ENCODE measurements around the gene SP7. TPM values are rescaled to one million over a fixed set of nuclear protein-coding genes. Genes with fewer than 3 reads are reported as not detected.

Gene SP7
- total RNA-seq, 4 donors from 2014 or later, result not detected

GRCh38 chr12:53295891-53296219, 40.3 kb downstream of the SP7 start:
- Histone ChIP-seq H3K27me3 (no peaks in the 10 kb centered on the region), H3K4me1 (peaks cover 0 to 37% (median 17%) of the 10 kb centered on the region in 4 donors), H3K9me3 (no peaks in the 10 kb centered on the region), H3K27ac (peak overlapping the region; percentile 83 to 88 (median 87)), H3K36me3 (peaks cover 0 to 10% (median 0%) of the 10 kb centered on the region in 3 donors), H3K4me3 (peak overlapping the region; percentile 72 to 95 (median 86))
- no peak for DNase-seq
- TF ChIP-seq POLR2A (IDR thresholded peaks at IDR 0.05) (no peak), CTCF (IDR thresholded peaks at IDR 0.05) (no peak)

GRCh38 chr12:53295070-53295890, 40.9 kb downstream of the SP7 start, which contains the start of gene PFDN5:
PFDN5 (plus strand) TSS chr12:53295542; CDS start chr12:53295568, 26 bp downstream.
- H3K4me1 ChIP-seq, result peaks cover 0 to 32% (median 11%) of the 10 kb centered on the region in 4 donors
- peaks cover 0 to 10% (median 0%) of the 10 kb centered on the region in 3 donors for H3K36me3 ChIP-seq
- peak; percentile 86 to 95 (median 87) for DNase-seq
- H3K27me3 ChIP-seq, result no peaks in the 10 kb centered on the region
- H3K9me3 ChIP-seq, result no peaks in the 10 kb centered on the region
- H3K27ac ChIP-seq, result peak within 1 kb of the TSS; percentile 83 to 88 (median 87)
- peak within 1 kb of the TSS; percentile 72 to 95 (median 86) for H3K4me3 ChIP-seq
- TF ChIP-seq CTCF (IDR thresholded peaks at IDR 0.05) (peak in 4 of 6 experiments; percentile 10 to 49 (median 36)), POLR2A (IDR thresholded peaks at IDR 0.05) (peak; percentile 44 to 68)

- H3K36me3 ChIP-seq, result peaks cover 0 to 8% (median 0%) of the 10 kb centered on the region in 3 donors
- DNase-seq, result no peak
- no peaks in the 10 kb centered on the region for H3K27me3 ChIP-seq
- H3K4me1 ChIP-seq, result peaks cover 0 to 13% (median 6%) of the 10 kb centered on the region in 4 donors
- TF ChIP-seq POLR2A (IDR thresholded peaks at IDR 0.05) (no peak), CTCF (IDR thresholded peaks at IDR 0.05) (no peak)
- no peak overlapping the region for H3K4me3 ChIP-seq
- H3K9me3 ChIP-seq, result no peaks in the 10 kb centered on the region
- no peak overlapping the region for H3K27ac ChIP-seq
These were observed 43.7 kb downstream of the SP7 start for GRCh38 chr12:53292426-53292825.

GRCh38 chr12:53290661-53291060, 45.5 kb downstream of the SP7 start:
- Histone ChIP-seq H3K4me1 (peaks cover 0 to 6% (median 0%) of the 10 kb centered on the region in 4 donors), H3K36me3 (peaks cover 0 to 8% (median 0%) of the 10 kb centered on the region in 3 donors), H3K4me3 (no peak overlapping the region), H3K27me3 (no peaks in the 10 kb centered on the region), H3K9me3 (no peaks in the 10 kb centered on the region), H3K27ac (no peak overlapping the region)
- no peak for TF ChIP-seq POLR2A (IDR thresholded peaks at IDR 0.05)
- TF ChIP-seq CTCF (IDR thresholded peaks at IDR 0.05), result no peak
- DNase-seq, result no peak

GRCh38 chr12:53289891-53290290, 46.3 kb downstream of the SP7 start:
- DNase-seq, result no peak
- Histone ChIP-seq H3K4me1 (peaks cover 0 to 3% (median 0%) of the 10 kb centered on the region in 4 donors), H3K36me3 (peaks cover 0 to 8% (median 0%) of the 10 kb centered on the region in 3 donors), H3K4me3 (no peak overlapping the region), H3K9me3 (no peaks in the 10 kb centered on the region), H3K27ac (no peak overlapping the region), H3K27me3 (no peaks in the 10 kb centered on the region)
- TF ChIP-seq CTCF (IDR thresholded peaks at IDR 0.05) (no peak), POLR2A (IDR thresholded peaks at IDR 0.05) (no peak)
